Measurements from ENCODE around the gene STXBP5.

Gene STXBP5

DNA sequence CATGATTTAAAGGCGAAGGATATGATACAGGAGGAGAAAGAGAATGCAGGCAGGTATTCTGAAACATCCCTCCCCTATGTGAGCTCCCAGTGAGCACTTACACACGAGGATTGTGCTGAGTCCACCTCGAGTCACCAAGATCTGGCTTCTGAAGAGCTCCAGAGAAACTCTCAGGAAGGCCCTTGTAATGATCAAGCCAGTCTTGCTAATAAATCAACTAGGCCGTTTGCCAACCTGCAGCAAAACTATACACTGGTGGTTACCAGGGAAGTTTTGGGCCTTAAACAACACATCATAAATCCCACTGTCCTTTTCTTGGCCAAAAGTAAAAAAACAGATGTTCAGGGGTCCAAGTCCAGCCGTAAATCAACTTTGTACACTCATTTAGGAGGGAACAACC lies 79.2 kb downstream of the STXBP5 start:
- no peak overlapping the region for H3K4me2 ChIP-seq
- H3K9ac ChIP-seq = no peak overlapping the region
- no peak for TF ChIP-seq Cebpa-rat (IDR thresholded peaks at IDR 0.05)
- no peaks in the 10 kb centered on the region for H3K9me3 ChIP-seq (replicated peaks in 1 of 11)
- H3K4me3 ChIP-seq = no peak overlapping the region
- no peaks in the 10 kb centered on the region for H3K27me3 ChIP-seq
- peaks cover 4 to 22% (median 10%) of the 10 kb centered on the region in 11 experiments; a peak in 15 of 22 replicates for H3K36me3 ChIP-seq
- no peaks in the 10 kb centered on the region for H4K20me1 ChIP-seq
- H3K4me1 ChIP-seq = peaks cover 0 to 45% (median 0%) of the 10 kb centered on the region in 10 experiments; a peak in 7 of 20 replicates
- H3K27ac ChIP-seq = no peak overlapping the region

DNA sequence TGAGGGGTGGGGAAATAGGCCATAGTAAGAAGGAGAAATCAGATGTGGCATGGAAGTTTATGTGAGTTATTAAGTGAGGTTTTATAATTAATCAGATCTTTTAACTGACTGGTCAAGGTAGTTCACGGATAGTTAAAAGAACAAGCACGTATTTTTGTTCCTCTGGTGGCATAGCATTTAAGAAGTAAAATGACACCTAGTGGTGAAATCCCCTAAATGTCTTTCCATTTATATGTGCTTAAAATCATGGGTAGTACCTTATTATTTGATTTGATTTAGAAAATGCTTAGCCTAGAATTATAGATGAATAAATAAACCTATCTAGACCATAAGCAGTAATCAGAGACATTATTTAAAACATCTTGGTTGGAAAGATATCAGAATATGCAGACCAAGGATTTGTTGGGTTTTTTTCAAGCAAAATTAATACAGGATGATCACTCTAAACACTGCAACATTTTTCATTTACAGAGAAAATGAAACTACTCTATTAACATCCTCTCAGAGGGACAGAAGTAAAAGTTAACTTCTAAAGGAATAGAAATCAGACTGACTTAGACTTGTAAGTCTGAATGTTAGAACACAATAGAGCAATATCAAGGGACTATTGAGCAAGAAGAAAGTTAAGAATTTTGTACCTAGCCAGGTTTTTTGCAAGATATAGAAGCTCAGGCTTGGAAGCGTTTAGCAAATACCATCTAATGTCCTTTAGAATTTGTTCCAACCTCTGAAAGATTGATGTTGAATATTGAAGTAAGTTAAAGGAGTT lies 81.1 kb downstream of the STXBP5 start:
- Histone ChIP-seq H3K9me3 (replicated peaks in 1 of 11) (no peaks in the 10 kb centered on the region), H3K4me2 (peak overlapping the region in 2 of 11 experiments; percentile 4 to 18; a peak in 2 of 22 replicates), H4K20me1 (no peaks in the 10 kb centered on the region), H3K27ac (no peak overlapping the region), H3K4me1 (peaks cover 0 to 27% (median 0%) of the 10 kb centered on the region in 10 experiments; a peak in 4 of 20 replicates), H3K9ac (no peak overlapping the region), H3K36me3 (peaks cover 0 to 30% (median 13%) of the 10 kb centered on the region in 11 experiments; a peak in 10 of 22 replicates), H3K27me3 (no peaks in the 10 kb centered on the region), H3K4me3 (no peak overlapping the region)
- TF ChIP-seq Cebpa-rat (IDR thresholded peaks at IDR 0.05) = no peak

DNA sequence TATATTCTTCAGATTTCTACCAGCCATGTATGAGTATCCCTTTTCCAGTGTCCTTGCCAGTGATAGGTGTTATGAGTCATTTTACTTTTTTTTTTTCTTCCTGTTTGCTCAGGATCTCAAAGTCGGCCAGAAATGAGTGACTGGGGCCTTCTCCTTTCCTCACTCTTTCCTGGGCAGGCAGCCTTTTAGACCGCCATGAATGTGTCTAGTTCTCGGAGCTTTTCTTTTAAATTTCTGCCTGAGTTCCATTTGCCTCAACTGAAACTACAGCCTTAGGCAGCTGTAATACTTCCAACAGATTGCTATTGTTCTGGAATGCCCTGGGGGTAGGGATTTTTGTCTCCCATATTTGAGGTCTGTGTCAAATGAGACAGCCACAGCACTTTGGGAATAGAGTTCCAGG lies 83.7 kb downstream of the STXBP5 start:
- Histone ChIP-seq H3K27me3 (no peaks in the 10 kb centered on the region), H3K9me3 (replicated peaks in 1 of 11) (no peaks in the 10 kb centered on the region)
- TF ChIP-seq Cebpa-rat (IDR thresholded peaks at IDR 0.05) = no peak

DNA sequence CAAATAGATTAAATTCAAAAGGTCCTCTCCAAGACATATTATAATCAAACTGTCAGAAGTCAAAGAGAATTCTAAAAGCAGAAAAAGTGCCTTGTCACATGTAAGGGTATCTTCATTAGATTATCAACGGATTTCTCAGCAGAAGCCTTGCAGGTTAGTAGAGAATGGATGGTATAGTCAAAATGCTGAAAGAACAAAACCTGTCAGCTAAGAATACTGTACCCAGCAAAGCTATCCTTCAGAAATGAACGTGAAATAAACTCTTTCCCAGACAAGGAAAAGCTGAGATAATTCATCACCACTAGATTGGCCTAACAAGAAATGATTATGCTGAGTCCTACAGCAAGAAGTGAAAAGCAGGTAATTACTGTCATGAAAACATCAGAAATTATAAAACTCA lies 92.9 kb downstream of the STXBP5 start:
- no peak for TF ChIP-seq Cebpa-rat (IDR thresholded peaks at IDR 0.05)
- H3K36me3 ChIP-seq = peaks cover 20 to 59% (median 34%) of the 10 kb centered on the region in 11 experiments
- no peak overlapping the region for H3K27ac ChIP-seq
- no peaks in the 10 kb centered on the region for H4K20me1 ChIP-seq
- no peaks in the 10 kb centered on the region for H3K27me3 ChIP-seq
- H3K4me2 ChIP-seq = no peak overlapping the region
- H3K4me1 ChIP-seq = peaks cover 0 to 3% (median 0%) of the 10 kb centered on the region in 10 experiments; a peak in 1 of 20 replicates
- no peak overlapping the region for H3K4me3 ChIP-seq
- H3K9me3 ChIP-seq (replicated peaks in 1 of 11) = peaks cover 28 to 56% (median 39%) of the 10 kb centered on the region in 11 experiments
- H3K9ac ChIP-seq = no peak overlapping the region

More for the DNA sequence above, 83.7 kb downstream of the STXBP5 start:
- H3K4me2 ChIP-seq = no peak overlapping the region
- no peak overlapping the region for H3K9ac ChIP-seq
- no peak overlapping the region for H3K27ac ChIP-seq
- H3K4me3 ChIP-seq = no peak overlapping the region
- no peaks in the 10 kb centered on the region for H4K20me1 ChIP-seq
- H3K36me3 ChIP-seq = peaks cover 0 to 16% (median 8%) of the 10 kb centered on the region in 11 experiments; a peak in 8 of 22 replicates
- peaks cover 0 to 18% (median 0%) of the 10 kb centered on the region in 10 experiments; a peak in 4 of 20 replicates for H3K4me1 ChIP-seq

DNA sequence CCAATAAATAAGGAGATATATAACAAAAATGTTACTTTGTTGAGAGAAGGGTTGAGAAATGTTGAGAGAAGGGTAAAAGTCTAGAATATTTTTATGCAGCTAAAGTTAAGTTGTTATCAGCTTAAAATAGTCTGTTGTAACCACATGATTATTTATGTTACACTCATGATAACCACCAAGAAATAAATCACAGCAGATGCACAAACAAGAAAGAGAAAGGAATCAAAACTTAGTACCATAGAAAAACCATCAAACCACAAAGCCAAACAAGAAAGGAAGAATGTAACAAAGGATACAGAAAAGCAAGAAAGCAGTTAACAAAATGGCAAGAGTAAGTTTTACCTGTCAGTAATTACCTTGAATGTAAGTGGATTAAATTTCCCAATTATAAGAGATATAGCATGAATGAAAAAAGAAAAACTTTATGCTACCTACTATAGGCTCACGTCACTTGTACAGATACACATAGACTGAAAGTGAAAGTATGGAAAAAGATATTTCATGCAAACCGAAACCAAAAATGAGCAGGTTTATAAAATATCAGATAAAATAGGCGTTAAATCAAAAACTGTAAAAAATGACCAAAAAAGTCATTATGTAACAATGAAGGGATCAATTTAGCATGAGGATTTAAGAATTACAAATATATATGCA lies 93.6 kb downstream of the STXBP5 start:
- H3K36me3 ChIP-seq = peaks cover 20 to 65% (median 34%) of the 10 kb centered on the region in 11 experiments

DNA sequence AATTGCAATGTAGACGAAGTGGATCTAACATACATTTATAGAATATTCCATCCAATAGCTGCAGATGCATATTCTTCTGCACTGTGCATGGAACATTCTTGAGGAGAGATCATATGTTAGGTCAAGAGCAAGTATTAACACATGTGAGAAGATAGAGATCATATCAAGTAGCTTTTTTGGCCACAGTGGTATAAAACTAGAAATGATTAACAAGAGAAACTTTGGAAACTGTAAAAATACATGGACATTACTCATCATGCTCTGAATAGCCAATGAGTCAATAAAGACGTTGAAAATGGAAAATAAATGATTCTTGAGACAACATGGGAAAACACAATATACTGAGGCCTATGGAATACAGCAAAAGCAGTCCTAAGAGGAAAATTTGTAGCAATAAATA lies 94.2 kb downstream of the STXBP5 start:
- Histone ChIP-seq H3K4me2 (no peak overlapping the region), H3K4me1 (peaks cover 0 to 3% (median 0%) of the 10 kb centered on the region in 10 experiments; a peak in 1 of 20 replicates), H3K27me3 (no peaks in the 10 kb centered on the region), H3K36me3 (peaks cover 25 to 69% (median 41%) of the 10 kb centered on the region in 11 experiments), H3K9me3 (replicated peaks in 1 of 11) (peaks cover 40 to 66% (median 50%) of the 10 kb centered on the region in 11 experiments), H3K4me3 (no peak overlapping the region), H4K20me1 (no peaks in the 10 kb centered on the region), H3K27ac (no peak overlapping the region), H3K9ac (no peak overlapping the region)
- no peak for TF ChIP-seq Cebpa-rat (IDR thresholded peaks at IDR 0.05)

More for the DNA sequence above, 93.6 kb downstream of the STXBP5 start:
- Histone ChIP-seq H3K27me3 (no peaks in the 10 kb centered on the region), H3K27ac (no peak overlapping the region), H3K4me2 (no peak overlapping the region), H3K9ac (no peak overlapping the region), H4K20me1 (no peaks in the 10 kb centered on the region), H3K9me3 (replicated peaks in 1 of 11) (peaks cover 33 to 59% (median 43%) of the 10 kb centered on the region in 11 experiments), H3K4me1 (peaks cover 0 to 3% (median 0%) of the 10 kb centered on the region in 10 experiments; a peak in 1 of 20 replicates), H3K4me3 (no peak overlapping the region)
- no peak for TF ChIP-seq Cebpa-rat (IDR thresholded peaks at IDR 0.05)

DNA sequence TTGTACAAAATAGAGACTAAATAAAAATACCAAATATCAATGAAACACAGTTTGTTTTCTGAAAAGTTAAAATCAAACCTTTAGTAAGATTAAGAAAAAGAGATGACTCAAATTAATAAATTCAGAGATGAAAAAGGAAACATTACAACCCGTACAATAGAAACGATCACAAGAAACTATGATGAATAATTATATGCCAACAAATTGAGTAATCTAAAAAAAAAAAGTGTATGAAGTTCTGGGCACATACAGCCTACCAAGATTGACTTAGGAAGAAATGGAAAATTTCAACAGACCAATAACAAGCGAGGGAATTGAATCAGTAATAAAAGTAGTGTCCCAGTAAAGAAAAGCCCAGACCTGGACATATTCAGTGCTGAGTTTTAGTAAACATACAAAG lies 94.8 kb downstream of the STXBP5 start:
- Histone ChIP-seq H3K4me1 (peaks cover 0 to 3% (median 0%) of the 10 kb centered on the region in 10 experiments; a peak in 1 of 20 replicates), H3K27me3 (no peaks in the 10 kb centered on the region), H3K36me3 (peaks cover 31 to 69% (median 47%) of the 10 kb centered on the region in 11 experiments), H3K27ac (no peak overlapping the region), H3K9me3 (replicated peaks in 1 of 11) (peaks cover 46 to 71% (median 55%) of the 10 kb centered on the region in 11 experiments), H3K4me2 (no peak overlapping the region), H3K9ac (no peak overlapping the region), H3K4me3 (no peak overlapping the region), H4K20me1 (no peaks in the 10 kb centered on the region)
- no peak for TF ChIP-seq Cebpa-rat (IDR thresholded peaks at IDR 0.05)

DNA sequence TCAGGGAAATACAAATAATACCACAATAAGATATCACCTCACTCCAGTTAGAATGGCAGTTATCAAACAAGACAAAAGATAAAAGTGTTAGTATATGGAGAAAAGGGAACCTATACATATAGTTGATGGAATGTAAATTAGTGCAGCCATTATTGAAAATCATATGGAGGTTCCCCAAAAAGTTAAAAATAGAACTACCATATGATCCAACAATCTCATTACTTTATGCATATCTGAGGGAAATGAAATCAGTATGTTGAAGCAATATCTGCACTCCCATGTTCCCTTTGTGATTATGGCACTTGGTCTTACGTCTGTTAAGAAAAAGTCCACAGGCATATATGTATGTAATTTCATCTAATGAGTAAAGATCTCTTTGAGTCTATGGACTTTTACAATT lies 96.9 kb downstream of the STXBP5 start:
- Histone ChIP-seq H3K4me1 (peaks cover 0 to 3% (median 0%) of the 10 kb centered on the region in 10 experiments; a peak in 1 of 20 replicates), H3K4me2 (no peak overlapping the region), H4K20me1 (no peaks in the 10 kb centered on the region), H3K4me3 (no peak overlapping the region), H3K36me3 (peaks cover 32 to 64% (median 41%) of the 10 kb centered on the region in 11 experiments), H3K27me3 (no peaks in the 10 kb centered on the region), H3K9me3 (replicated peaks in 1 of 11) (peaks cover 44 to 70% (median 53%) of the 10 kb centered on the region in 11 experiments), H3K9ac (no peak overlapping the region), H3K27ac (no peak overlapping the region)
- TF ChIP-seq Cebpa-rat (IDR thresholded peaks at IDR 0.05) = no peak

DNA sequence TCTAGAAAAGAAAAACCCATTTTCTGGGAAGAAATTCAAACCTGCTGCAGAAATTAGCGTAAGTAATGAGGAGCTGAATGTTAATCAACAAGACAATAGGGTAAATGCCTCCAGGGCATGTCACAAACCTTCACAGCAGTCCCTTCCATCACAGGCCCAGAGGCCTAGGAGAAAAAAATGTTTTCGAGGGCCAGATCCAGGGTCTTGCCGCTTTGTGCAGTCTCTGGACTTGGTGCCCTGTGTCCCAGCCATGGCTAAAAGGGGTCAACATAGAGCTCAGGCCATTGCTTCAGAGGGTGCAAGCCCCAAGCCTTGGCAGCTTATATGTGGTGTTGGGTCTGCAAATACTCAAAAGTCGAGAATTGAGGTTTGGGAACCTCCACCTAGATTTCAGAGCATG lies 99.8 kb downstream of the STXBP5 start:
- Histone ChIP-seq H3K9ac (no peak overlapping the region), H3K4me2 (no peak overlapping the region), H3K9me3 (replicated peaks in 1 of 11) (peaks cover 21 to 43% (median 35%) of the 10 kb centered on the region in 11 experiments), H3K4me3 (no peak overlapping the region), H3K27ac (no peak overlapping the region), H3K36me3 (peaks cover 18 to 40% (median 27%) of the 10 kb centered on the region in 11 experiments), H3K4me1 (0 out of 20 replicates have a peak, but pooled peaks cover 0 to 3% (median 0%) of the 10 kb centered on the region in 10 experiments), H3K27me3 (no peaks in the 10 kb centered on the region), H4K20me1 (no peaks in the 10 kb centered on the region)
- no peak for TF ChIP-seq Cebpa-rat (IDR thresholded peaks at IDR 0.05)

Data from BLaER1 treated with 17β-estradiol and CSF1 and Interleukin-3, amounts not matched to agents 10 nM and 100 nM (cell line).